HL-60 (cell line): ENCODE results near the gene NOTUM.

Experiments
- CTCF ChIP-seq: IDR thresholded peaks from one replicate; pipeline ENCODE4 v1.5.1; 2011; ENCODE audit warnings: low read length, control low read depth, inconsistent platforms; ENCODE audit not compliant: insufficient read depth
- POLR2AphosphoS5 ChIP-seq: IDR thresholded peaks from 2 replicates; pipeline ENCODE4 v1.6.1; 2012; ENCODE audit warnings: low read depth

GRCh38 chr17:81905424-81905875, 55.5 kb downstream of the NOTUM start:
- TF ChIP-seq CTCF, result no peak
- TF ChIP-seq POLR2AphosphoS5, result no peak
